Gastroesophageal sphincter (tissue), 4 donors: ENCODE data around the gene FAR2. TPM values are rescaled to one million over a fixed set of nuclear protein-coding genes. Genes with fewer than 3 reads are reported as not detected.
"Not testable (repeated sequence)": the region's sequence is repeated elsewhere in the genome, so short reads cannot be mapped to it uniquely, and the experiment has no call there.

Source experiments
- ATAC-seq: fragments of 150-250 bp; one replicate; pipeline ENCODE4 v1.9.1; 2016; ENCODE audit warnings: mild to moderate bottlenecking, moderate library complexity
- H3K27ac ChIP-seq, 4 donors: fragments of 200-600 bp; sonication (generic) in 3 of 4; 1 replicate in 3 of 4; 2 replicates in 1 of 4; pipeline ENCODE4 v1.5.1; 2016 to 2019
- H3K27me3 ChIP-seq: fragments of 200-600 bp; sonication (generic); one replicate; pipeline ENCODE4 v1.5.1; 2019
- H3K36me3 ChIP-seq, 2 donors: fragments of 200-600 bp; sonication (generic); one replicate each; pipeline ENCODE4 v1.5.1; 2019; ENCODE audit warnings: control low read depth in 1 of 2
- H3K4me1 ChIP-seq, 3 donors: fragments of 200-600 bp; sonication (generic); 1 replicate in 2 of 3; 2 replicates in 1 of 3; pipeline ENCODE4 v1.5.1; 2016 to 2019; ENCODE audit warnings: control low read depth in 2 of 3
- H3K4me3 ChIP-seq, 2 donors: fragments of 200-600 bp; sonication (generic); one replicate each; pipeline ENCODE4 v1.5.1; 2019; ENCODE audit warnings: mild to moderate bottlenecking in 1 of 2, moderate library complexity in 1 of 2
- H3K9me3 ChIP-seq, 3 donors: fragments of 200-600 bp; sonication (generic); one replicate each; pipeline ENCODE4 v1.5.1; 2017 to 2019; ENCODE audit warnings: control low read depth in 2 of 3
- EP300 ChIP-seq: sonication (generic); formaldehyde crosslinking; IDR thresholded peaks from one replicate; pipeline ENCODE4 v1.6.1; 2017; ENCODE audit warnings: antibody characterized with exemption, mild to moderate bottlenecking
- POLR2A ChIP-seq, 2 donors: fragments of 450-650 bp; IDR thresholded peaks; one replicate each; pipeline ENCODE4 v1.6.1; 2017; ENCODE audit warnings: antibody characterized with exemption in 2 of 2, mild to moderate bottlenecking in 2 of 2, moderate library complexity in 1 of 2
- POLR2AphosphoS5 ChIP-seq: sonication (generic); formaldehyde crosslinking; IDR thresholded peaks from one replicate; pipeline ENCODE4 v1.6.1; 2017; ENCODE audit warnings: antibody characterized with exemption
- WGBS, 2 donors: methylation state at CpG; one replicate each; pipeline ENCODE4 v1.1.5; 2018; ENCODE audit warnings: low coverage in 1 of 2; 5-methylcytosine and 5-hydroxymethylcytosine counted together
- total RNA-seq, 4 donors: library from RNA; depleted of rRNA; stranded (reverse); fragments of >200 nt; gene quantifications; one replicate each; pipeline ENCODE4 v1.1.0, GENCODE V29; 2016
- TF ChIP-seq, protein P1 (sequence below), 4 experiments: fragments of 200-600 bp in 2 of 4; fragments of 450-650 bp in 2 of 4; sonication (generic) in 1 of 4; IDR thresholded peaks; one replicate each; pipeline ENCODE4 v1.5.1; 2017 to 2019; ENCODE audit warnings: antibody characterized with exemption in 4 of 4, mild to moderate bottlenecking in 2 of 4, moderate library complexity in 2 of 4

Gene FAR2
- total RNA-seq, 4 donors from 2014 or later, result 8.8 to 15.8 (median 11.9) TPM

DNA sequence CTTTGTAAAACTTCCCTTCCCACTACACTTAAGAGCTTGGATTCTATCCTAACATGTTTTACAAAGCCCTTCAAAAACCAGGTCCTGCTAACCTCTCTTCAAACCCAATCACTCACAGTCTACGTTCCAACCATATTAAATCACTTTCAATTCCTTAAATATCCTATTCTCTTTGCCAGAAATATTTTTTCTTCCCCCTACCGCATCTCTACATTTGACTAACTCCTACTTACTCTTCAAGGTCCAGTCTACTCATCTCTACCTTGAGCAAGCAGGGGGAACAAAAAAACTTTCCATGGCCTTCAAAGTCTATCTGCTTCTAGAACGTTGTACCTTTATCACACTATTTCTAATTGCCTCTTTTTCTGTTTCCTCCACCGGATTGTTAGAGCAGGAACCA is 225.8 kb downstream of the FAR2 start:
- no peak for ATAC-seq

DNA sequence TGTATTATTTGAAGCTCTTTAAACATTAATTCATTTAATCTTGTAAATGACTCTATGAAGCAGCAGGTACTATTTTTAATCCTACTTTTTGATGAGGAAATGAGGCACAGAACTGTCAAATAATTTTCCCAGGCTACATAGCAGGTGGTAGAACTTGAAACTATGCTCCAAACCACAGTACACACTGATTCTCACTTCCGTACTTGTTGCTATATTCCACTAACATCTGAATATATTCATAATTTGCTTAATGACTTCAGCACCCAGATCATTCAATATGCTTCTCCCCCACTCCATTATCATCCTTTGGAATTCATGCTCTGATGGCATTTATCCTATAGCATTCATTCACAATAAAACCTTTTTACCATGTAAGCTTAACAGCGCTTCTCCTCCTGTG is 227.0 kb downstream of the FAR2 start:
- H3K9me3 ChIP-seq, result no peaks in the 10 kb centered on the region
- no peak overlapping the region for H3K4me3 ChIP-seq
- no peak overlapping the region for H3K27ac ChIP-seq
- ATAC-seq, result no peak
- peaks cover 3 to 18% (median 7%) of the 10 kb centered on the region in 3 donors for H3K4me1 ChIP-seq
- 95 to 100% methylated on average over 2 of the region's 2 CpGs for WGBS, 2 donors
- TF ChIP-seq POLR2A (IDR thresholded peaks at IDR 0.05) (no peak), EP300 (no peak), POLR2AphosphoS5 (no peak)
- TF ChIP-seq, protein P1, sequence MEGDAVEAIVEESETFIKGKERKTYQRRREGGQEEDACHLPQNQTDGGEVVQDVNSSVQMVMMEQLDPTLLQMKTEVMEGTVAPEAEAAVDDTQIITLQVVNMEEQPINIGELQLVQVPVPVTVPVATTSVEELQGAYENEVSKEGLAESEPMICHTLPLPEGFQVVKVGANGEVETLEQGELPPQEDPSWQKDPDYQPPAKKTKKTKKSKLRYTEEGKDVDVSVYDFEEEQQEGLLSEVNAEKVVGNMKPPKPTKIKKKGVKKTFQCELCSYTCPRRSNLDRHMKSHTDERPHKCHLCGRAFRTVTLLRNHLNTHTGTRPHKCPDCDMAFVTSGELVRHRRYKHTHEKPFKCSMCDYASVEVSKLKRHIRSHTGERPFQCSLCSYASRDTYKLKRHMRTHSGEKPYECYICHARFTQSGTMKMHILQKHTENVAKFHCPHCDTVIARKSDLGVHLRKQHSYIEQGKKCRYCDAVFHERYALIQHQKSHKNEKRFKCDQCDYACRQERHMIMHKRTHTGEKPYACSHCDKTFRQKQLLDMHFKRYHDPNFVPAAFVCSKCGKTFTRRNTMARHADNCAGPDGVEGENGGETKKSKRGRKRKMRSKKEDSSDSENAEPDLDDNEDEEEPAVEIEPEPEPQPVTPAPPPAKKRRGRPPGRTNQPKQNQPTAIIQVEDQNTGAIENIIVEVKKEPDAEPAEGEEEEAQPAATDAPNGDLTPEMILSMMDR (IDR thresholded peaks at IDR 0.05), result no peak
- H3K36me3 ChIP-seq, result peaks cover 0 to 3% of the 10 kb centered on the region in 2 donors
- no peaks in the 10 kb centered on the region for H3K27me3 ChIP-seq

More for the DNA sequence above, 225.8 kb downstream of the FAR2 start:
- no peaks in the 10 kb centered on the region for H3K9me3 ChIP-seq
- WGBS, 2 donors, result 74 to 92% methylated on average over 4 of the region's 4 CpGs
- H3K27me3 ChIP-seq, result no peaks in the 10 kb centered on the region
- no peak for TF ChIP-seq POLR2AphosphoS5
- no peak for TF ChIP-seq POLR2A (IDR thresholded peaks at IDR 0.05)
- no peak for TF ChIP-seq EP300
- TF ChIP-seq, protein P1 (IDR thresholded peaks at IDR 0.05), result no peak
- no peak overlapping the region for H3K4me3 ChIP-seq
- H3K27ac ChIP-seq, result no peak overlapping the region
- peaks cover 3 to 15% (median 6%) of the 10 kb centered on the region in 3 donors for H3K4me1 ChIP-seq
- H3K36me3 ChIP-seq, result peaks cover 0 to 12% of the 10 kb centered on the region in 2 donors

DNA sequence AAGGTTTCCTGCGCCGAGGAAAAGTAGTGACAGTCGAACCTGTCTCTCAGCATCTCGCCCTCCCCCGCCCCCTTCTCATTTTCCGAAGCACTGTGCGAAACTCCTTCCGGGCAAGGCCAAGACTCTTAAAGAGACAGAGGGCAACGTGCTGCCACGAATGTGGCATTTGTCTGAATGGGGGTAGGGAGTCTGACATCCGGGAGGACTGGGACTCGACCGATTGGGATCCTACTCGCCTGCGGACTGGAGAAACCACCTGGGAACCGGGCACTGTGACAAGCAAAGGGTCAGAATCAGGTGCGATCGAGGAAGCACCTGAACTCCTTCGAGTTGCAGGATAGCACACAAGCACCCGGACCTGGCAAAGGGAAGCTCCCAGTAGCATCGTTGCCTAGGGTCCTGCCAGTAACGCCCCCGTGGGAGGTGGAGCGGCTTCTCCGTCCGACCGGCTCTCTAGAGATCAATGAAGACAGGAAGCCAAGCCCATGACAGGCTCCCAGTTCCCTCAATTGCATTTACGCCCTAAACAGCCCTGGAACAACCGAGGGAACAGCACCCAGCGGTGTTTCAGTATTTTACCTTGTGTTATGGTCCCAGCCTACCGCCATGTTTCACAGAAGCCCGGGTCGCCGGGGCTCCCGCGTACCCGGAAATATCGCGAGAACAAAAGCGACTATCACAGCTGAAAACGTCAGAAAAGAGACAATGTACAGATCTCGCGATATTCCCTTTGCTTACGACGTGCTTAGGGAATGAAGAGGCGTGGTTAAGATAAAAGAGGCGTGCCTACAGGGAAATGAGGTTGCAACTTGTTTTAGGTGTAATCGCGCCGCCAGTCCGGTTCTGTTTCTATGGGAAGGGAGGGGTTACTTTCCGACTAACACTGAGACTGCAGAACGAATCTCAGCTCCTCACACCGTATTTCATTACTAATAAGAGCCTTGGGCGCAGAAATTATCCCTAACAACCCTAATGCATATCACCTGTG is 231.8 kb downstream of the FAR2 start, which contains the start of gene ERGIC2:
ERGIC2 (minus strand) TSS at position 637 of the 988 bp plus-strand sequence. CDS start 9,539 bp downstream, outside the sequence.
- H3K36me3 ChIP-seq, result no peaks in the 10 kb centered on the region

DNA sequence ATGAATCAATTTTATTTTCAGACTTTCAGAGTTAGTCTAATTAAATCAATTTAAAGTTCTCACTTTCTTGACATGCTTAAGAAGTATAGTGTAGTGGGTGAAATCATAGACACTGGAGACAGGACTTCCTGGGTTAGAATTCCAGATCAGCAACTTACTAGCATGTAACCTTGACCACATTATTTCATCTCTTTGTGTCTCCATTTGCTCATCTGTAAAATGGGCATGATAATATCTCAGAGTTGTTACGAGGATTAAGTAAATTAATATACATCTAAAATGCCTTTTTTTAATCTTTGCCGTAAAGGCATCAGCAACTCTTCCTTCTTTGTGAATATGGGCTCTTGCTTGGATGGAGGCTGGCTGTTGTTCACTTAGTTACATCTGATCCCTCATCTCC is 233.2 kb downstream of the FAR2 start:
- TF ChIP-seq POLR2A (IDR thresholded peaks at IDR 0.05) (no peak), EP300 (no peak)
- TF ChIP-seq, protein P1 (IDR thresholded peaks at IDR 0.05), result no peak
- Histone ChIP-seq H3K4me1 (peaks cover 3 to 19% (median 7%) of the 10 kb centered on the region in 3 donors), H3K9me3 (no peaks in the 10 kb centered on the region), H3K27me3 (no peaks in the 10 kb centered on the region), H3K4me3 (no peak overlapping the region), H3K27ac (no peak overlapping the region), H3K36me3 (no peaks in the 10 kb centered on the region)
- no peak for ATAC-seq
- WGBS, 2 donors, result 94 to 100% methylated on average over 2 of the region's 2 CpGs

More for the DNA sequence above, 231.8 kb downstream of the FAR2 start, which contains the start of gene ERGIC2:
- no peak for TF ChIP-seq EP300
- peak; percentile 19 to 39 for TF ChIP-seq POLR2A (IDR thresholded peaks at IDR 0.05)
- TF ChIP-seq POLR2AphosphoS5, result peak; percentile 41
- H3K27me3 ChIP-seq, result no peaks in the 10 kb centered on the region
- peak; percentile 96 for ATAC-seq
- peak within 1 kb of the TSS; percentile 75 to 86 for H3K4me3 ChIP-seq
- H3K4me1 ChIP-seq, result peaks cover 3 to 19% (median 7%) of the 10 kb centered on the region in 3 donors
- H3K27ac ChIP-seq, result peak within 1 kb of the TSS; percentile 74 to 87 (median 86)
- no peaks in the 10 kb centered on the region for H3K9me3 ChIP-seq
- WGBS, 2 donors, result 0 to 1% methylated on average over 25 to 35 of the region's 55 CpGs

DNA sequence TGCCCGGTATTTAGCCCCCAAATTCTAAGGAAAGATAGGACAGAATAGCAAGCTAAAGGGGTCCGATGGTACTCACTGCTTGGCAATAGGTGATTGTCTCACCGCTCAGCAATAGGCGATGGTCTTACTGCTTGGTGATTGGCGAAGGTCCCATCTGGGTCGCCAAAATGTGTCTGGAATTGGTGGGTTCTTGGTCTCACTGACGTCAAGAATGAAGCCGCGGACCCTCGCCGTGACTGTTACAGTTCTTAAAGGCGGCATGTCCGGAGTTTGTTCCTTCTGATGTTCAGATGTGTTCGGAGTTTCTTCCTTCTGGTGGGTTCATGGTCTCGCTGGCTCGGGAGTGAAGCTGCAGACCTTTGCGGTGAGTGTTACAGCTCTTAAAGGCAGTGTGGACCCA is 236.1 kb downstream of the FAR2 start:
- H3K27ac ChIP-seq, H3K27me3 ChIP-seq, H3K9me3 ChIP-seq, H3K4me1 ChIP-seq, ATAC-seq, H3K36me3 ChIP-seq, H3K4me3 ChIP-seq: not testable (repeated sequence)
- 84 to 100% methylated on average over 3 to 10 of the region's 17 CpGs for WGBS, 2 donors

Other genes starting within 250 kb of the FAR2 start
- gene ERGIC2, start 231.9 kb downstream of the FAR2 start, total RNA-seq, result 100 to 1,000 TPM in 1 of 4 donors, 10 to 100 TPM in 3; 53.6 to 111 (median 71.4) TPM